SKM-1 (cell line): Measurements from ENCODE around the gene PSMD2.

ENCODE experiments used
- DNase-seq: peaks from one replicate; lab custom pipeline; 2025; ENCODE audit not compliant: unreplicated experiment; lab: John Stamatoyannopoulos, UW

The PSMD2 gene

DNA sequence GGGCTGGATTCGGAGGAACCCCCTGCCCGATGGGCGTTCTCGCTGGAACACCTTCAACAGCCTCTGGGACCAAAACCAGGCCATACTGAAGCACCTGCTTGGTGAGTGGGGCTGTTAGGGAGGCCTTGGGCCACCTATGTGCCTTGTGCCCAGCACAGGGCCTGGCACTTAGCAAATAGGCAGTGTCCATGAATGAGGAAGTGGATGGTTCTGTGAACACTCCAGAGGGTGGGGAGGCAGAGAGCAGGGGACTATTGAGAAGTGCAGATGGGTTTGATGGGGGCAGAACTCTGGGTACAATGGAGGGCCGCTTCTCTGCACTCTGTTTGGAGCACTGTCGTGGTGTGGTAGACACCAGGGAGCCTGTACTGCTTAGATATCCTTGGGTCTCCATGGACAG is 21.7 kb upstream of the PSMD2 start:
- DNase-seq = no peak

- DNase-seq = no peak
Measured at GRCh38 chr3:184282941-184283340, 16.1 kb upstream of the PSMD2 start.

DNA sequence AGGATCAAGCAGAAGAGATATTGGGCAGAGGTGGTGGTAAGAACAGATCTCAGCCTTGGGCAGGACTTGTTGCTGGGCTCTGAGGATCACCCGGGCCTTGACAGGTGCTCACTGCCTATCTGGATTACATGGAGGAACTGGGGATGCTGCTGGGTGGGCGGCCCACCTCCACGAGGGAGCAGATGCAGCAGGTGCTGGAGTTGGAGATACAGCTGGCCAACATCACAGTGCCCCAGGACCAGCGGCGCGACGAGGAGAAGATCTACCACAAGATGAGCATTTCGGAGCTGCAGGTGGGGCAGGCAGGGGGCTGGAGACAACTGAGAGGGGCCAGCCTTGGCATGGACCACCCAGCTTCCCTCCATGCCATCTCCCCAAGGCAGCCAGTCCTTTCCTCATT is 15.4 kb upstream of the PSMD2 start:
- DNase-seq = no peak

GRCh38 chr3:184284696-184285095 is 14.3 kb upstream of the PSMD2 start:
- DNase-seq = peak; percentile 9

- peak; percentile 14 for DNase-seq
Measured at GRCh38 chr3:184289426-184289938, 9.6 kb upstream of the PSMD2 start.

GRCh38 chr3:184290331-184290730 is 8.7 kb upstream of the PSMD2 start:
- no peak for DNase-seq

DNA sequence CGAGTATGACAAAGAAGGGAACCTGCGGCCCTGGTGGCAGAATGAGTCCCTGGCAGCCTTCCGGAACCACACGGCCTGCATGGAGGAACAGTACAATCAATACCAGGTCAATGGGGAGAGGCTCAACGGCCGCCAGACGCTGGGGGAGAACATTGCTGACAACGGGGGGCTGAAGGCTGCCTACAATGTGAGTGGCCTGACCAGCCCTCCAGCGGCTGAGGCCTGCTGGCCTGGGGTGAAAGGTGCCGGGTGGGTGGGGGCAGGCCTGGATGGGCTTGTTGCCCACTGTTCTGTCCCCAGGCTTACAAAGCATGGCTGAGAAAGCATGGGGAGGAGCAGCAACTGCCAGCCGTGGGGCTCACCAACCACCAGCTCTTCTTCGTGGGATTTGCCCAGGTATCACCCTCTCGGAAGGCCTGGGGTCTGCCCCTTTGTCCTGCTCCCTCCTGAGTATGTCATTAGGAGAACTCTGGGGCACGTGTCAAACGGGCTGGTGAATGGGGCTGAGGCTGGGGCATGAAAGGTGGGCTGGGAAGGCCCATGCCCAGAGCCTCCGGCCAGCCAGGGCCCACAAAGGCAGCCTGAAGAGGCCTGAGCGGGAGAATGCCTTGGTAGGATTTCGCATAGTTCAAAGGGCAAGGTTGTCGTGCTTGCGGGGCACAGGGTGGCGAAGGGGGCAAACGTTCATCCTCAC is 7.8 kb upstream of the PSMD2 start:
- no peak for DNase-seq

DNA sequence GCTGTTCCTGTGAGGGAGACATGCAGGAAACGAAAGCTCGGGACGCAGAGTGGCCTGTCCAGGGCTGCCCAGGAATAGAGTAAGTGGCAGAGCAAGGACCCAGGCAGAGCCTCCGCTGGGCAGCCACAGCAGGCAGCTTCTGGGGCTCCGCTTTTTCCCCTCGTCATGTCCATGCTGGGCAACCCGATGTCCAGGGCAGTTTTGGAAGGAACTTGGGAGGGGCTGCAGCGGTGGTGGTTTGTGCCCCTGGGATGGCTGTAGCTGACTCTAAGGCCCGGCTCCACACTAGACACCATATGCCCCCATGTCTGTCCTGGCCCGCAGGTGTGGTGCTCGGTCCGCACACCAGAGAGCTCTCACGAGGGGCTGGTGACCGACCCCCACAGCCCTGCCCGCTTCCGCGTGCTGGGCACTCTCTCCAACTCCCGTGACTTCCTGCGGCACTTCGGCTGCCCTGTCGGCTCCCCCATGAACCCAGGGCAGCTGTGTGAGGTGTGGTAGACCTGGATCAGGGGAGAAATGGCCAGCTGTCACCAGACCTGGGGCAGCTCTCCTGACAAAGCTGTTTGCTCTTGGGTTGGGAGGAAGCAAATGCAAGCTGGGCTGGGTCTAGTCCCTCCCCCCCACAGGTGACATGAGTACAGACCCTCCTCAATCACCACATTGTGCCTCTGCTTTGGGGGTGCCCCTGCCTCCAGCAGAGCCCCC is 7.1 kb upstream of the PSMD2 start:
- no peak for DNase-seq

GRCh38 chr3:184295771-184296170 is 3.3 kb upstream of the PSMD2 start:
- no peak for DNase-seq

GRCh38 chr3:184296616-184297015 is 2.4 kb upstream of the PSMD2 start:
- no peak for DNase-seq

GRCh38 chr3:184299488-184300377 is 692 bp downstream of the PSMD2 start:
- no peak for DNase-seq

DNA sequence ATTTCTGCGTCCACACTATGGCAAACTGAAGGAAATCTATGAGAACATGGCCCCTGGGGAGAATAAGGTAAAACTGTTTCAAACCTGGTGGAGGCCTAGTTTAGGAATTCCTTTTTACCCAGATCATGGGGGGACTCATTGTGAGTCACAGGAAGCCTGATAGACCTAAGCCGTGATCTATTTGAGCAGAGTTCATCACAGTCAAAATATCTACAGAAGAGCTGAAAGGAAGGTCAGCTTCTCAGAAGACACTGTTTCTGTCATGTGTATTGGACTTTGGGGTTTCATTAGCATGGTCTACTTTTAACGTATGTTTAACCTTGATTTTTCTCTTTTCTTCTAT is 1.3 kb downstream of the PSMD2 start:
- DNase-seq = no peak

DNA sequence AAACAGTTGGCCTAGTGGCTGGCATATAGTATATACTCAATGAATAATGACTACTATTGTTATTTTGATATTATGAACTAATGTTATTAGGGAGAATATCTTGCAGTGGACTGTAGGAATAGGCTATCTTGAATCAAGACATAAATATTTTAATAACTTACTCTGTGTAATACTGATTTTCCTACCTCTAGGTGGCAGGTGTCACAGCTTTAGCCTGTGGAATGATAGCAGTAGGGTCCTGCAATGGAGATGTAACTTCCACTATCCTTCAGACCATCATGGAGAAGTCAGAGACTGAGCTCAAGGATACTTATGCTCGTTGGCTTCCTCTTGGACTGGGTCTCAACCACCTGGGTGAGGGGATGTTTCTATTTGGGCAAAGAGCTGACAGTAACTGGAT is 6.5 kb downstream of the PSMD2 start:
- no peak for DNase-seq

GRCh38 chr3:184306341-184306972 is 7.4 kb downstream of the PSMD2 start:
- no peak for DNase-seq

DNA sequence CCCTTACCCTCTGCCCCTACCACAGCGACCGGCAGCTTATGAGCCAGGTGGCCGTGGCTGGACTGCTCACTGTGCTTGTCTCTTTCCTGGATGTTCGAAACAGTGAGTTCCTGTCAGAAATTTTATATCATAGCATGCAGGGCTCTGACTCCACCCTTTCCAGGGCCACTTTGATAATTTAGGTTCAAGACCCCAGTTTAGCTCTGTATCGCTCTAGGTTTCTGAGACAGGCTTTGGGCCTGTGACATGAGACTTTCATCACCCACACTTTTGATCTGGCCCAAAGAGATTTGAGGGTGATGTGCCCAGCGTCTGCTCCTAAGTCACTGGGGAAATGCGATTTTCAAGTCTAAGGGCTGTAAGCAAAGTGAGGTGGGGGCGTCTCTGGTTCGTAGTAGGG is 8.9 kb downstream of the PSMD2 start:
- DNase-seq = no peak

DNA sequence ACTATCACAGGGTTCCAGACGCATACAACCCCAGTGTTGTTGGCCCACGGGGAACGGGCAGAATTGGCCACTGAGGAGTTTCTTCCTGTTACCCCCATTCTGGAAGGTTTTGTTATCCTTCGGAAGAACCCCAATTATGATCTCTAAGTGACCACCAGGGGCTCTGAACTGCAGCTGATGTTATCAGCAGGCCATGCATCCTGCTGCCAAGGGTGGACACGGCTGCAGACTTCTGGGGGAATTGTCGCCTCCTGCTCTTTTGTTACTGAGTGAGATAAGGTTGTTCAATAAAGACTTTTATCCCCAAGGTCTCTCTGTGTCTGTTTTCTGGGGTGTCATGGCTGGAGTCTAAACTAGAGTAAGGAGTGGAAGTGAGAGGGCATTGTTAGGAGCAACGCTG is 9.7 kb downstream of the PSMD2 start:
- no peak for DNase-seq

- DNase-seq = no peak
Measured at GRCh38 chr3:184311633-184312032, 12.6 kb downstream of the PSMD2 start.

- DNase-seq = peak; percentile 82
Measured at GRCh38 chr3:184314363-184314699, 15.3 kb downstream of the PSMD2 start, which contains the start of gene EIF4G1. EIF4G1 (plus strand) TSS chr3:184314606; CDS start chr3:184315797, 1,191 bp downstream.

DNA sequence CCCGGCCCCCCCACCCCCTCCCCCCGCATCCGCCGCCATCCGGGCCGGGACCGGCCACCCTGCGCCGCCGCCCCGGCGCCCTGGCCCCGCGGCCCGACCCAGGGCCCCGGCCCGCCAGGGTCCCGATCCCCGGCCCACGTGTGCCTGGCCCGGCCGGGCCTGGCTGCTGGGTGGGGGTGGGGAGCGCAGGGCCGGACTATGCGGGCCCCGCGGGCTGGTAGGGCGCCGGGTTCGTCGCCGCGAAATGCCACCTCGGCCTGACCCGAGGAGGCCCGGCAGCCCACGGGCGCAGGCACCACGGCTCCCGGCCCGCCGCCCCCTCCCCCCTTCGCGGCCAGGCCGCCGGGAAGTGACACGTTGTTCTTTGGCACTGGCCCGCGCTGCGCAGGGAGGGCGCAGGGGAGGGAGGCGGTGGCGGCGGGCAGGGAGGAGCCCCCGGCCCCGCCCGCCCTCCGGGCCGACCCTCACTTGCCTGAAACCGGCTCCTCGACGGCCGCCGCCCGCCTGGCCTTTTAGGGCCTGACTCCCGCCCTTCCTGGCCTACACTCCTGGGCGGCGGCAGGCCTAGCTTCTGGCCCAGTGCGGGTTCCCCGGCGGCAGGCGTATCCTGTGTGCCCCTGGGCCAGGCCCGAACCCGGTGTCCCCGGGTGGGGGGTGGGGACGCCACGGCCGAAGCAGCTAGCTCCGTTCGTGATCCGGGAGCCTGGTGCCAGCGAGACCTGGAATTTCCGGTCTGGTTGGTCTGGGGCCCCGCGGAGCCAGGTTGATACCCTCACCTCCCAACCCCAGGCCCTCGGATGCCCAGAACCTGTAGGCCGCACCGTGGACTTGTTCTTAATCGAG is 15.9 kb downstream of the PSMD2 start:
- DNase-seq = no peak

GRCh38 chr3:184315543-184315867 is 16.5 kb downstream of the PSMD2 start:
- DNase-seq = no peak
